Measurements from ENCODE around the gene KIF3C.
"Not testable (repeated sequence)": the region's sequence is repeated elsewhere in the genome, so short reads cannot be mapped to it uniquely, and the experiment has no call there.

Gene KIF3C

GRCh38 chr2:25982273-25982967 lies at the start of gene KIF3C:
Gene KIF3C (minus strand): TSS chr2:25982497. CDS start chr2:25981917, 580 bp downstream.
- peak; percentile 41 to 43 for DNase-seq (ENCODE audit: low read depth in 2 of 2)

- not testable (repeated sequence) for DNase-seq (ENCODE audit: low read depth in 2 of 2)
These were observed 45.8 kb upstream of the KIF3C start for GRCh38 chr2:26028083-26028482.

GRCh38 chr2:26025509-26025908 lies 43.2 kb upstream of the KIF3C start:
- DNase-seq (ENCODE audit: low read depth in 2 of 2), result no peak

- DNase-seq (ENCODE audit: low read depth in 2 of 2), result no peak
These were observed 42.0 kb upstream of the KIF3C start for GRCh38 chr2:26024260-26024659.

GRCh38 chr2:26020231-26020640 lies 37.9 kb upstream of the KIF3C start:
- no peak for DNase-seq (ENCODE audit: low read depth in 2 of 2)

GRCh38 chr2:26018184-26019055 lies 36.1 kb upstream of the KIF3C start:
- no peak for DNase-seq (ENCODE audit: low read depth in 2 of 2)

DNA sequence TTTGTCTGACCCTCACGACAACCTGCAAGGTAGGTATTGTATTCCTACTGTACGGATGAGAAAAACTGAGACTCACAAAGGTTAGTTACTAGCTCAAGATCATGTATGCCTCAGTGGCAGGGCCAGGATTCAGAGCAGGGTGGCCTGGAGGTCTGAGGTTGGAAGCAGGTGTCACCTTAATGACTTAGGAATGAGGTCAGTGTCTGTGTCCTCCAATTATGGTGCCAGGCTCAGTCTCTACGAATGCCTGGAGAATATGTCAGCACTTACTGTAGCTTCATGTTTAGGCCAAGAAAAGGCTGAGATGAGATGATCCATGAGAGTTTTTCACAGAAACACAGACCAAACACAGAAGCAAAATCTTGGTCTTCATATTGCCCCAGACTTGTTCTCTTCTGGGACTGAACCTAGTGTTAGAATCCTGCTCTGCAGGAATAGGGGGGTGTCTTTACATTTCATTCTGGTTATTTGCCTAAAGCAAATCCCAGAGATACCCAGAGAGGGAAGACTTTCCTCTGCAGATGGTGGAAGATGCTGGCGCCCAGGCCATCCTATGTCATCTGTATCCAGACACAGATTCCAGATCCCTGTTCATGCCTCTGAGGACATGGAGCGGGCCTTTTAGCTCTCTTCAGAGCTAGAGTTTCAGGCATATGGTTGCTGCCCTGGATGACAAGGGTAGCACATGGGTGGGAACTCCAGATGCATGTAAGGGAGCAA lies 35.3 kb upstream of the KIF3C start:
- no peak for DNase-seq (ENCODE audit: low read depth in 2 of 2)

- DNase-seq (ENCODE audit: low read depth in 2 of 2), result not testable (repeated sequence)
These were observed 34.4 kb upstream of the KIF3C start for GRCh38 chr2:26016706-26017045.

GRCh38 chr2:26016012-26016705 lies 33.9 kb upstream of the KIF3C start:
- DNase-seq (ENCODE audit: low read depth in 2 of 2), result no peak

- no peak for DNase-seq (ENCODE audit: low read depth in 2 of 2)
These were observed 31.4 kb upstream of the KIF3C start for GRCh38 chr2:26013668-26014067.

DNA sequence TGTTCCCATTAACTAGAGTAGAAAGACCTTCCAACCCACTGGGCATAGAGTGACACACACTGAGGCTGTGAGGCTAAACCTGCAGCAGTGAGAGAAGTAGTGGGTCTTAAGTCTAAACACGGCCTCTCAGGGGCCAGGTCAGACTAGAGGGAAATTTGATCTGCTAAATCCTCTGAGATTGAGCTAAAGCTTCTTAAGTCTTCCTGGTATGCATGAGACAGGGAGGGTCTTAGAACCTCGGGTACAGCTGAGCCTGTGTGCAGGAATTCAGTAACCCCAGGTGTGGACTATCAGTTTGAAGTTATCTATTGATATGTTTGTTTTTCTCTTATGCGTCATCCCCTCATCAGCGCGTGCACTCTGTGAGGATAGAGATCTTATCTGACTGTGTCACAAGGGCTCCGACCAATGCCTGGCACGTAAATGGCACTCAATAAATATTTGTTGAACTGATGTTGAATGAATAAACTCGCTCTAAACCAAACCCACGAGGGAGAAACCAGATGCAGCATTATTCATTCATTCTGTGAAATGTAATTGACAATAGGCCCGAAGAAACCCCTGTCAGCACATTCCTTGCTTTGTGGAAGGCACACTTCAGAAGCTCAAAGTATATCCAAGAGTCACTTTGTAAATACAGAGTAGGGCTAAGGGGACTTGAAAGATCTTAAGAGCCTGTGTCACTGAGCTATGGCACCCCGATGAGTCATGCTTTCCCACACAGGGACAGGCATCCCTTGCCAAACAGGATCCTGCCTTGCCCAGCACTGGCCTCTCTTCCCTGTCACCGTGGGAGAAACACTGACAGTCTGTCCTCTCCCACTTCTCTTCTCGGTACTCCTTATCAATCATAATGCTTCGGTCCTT lies 29.9 kb upstream of the KIF3C start:
- DNase-seq (ENCODE audit: low read depth in 2 of 2), result no peak

DNA sequence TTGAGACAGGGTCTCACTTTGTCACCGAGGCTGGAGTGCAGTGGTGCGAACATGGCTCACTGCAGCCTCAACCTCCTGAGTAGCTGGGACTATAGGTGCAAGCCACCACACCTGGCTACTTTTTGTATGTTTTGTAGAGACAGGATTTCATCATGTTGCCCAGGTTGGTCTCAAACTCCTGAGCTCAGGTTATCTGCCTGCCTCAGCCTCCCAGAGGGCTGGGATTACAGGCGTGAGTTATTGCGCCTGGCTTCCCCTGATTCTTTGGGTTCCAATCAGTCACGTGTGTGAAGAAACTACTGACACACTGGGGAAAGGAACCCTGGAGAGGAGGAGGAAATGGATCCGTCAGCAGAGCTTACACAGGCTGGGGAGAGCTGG lies 29.3 kb upstream of the KIF3C start:
- DNase-seq (ENCODE audit: low read depth in 2 of 2), result no peak

- DNase-seq (ENCODE audit: low read depth in 2 of 2), result no peak
These were observed 28.6 kb upstream of the KIF3C start for GRCh38 chr2:26010943-26011342.

DNA sequence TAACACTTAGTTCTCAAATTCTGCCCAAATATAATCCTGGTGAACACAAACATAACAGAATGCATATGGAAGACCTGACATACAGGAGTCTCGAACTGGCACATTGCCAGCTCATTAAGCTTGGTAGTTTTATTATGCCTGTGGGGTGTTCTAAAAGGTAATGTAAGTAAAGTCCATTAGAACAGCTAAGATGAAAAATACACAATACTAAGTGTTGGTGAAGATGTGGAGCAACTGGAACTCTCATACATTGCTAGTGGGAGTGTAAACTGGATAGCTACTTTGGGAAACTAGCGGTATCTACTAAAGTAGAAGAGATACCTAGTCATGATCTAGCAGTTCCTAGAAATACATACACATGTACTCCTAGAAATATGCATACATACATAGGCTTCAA lies 27.3 kb upstream of the KIF3C start:
- DNase-seq (ENCODE audit: low read depth in 2 of 2), result no peak

GRCh38 chr2:26008851-26009566 lies 26.7 kb upstream of the KIF3C start:
- no peak for DNase-seq (ENCODE audit: low read depth in 2 of 2)

DNA sequence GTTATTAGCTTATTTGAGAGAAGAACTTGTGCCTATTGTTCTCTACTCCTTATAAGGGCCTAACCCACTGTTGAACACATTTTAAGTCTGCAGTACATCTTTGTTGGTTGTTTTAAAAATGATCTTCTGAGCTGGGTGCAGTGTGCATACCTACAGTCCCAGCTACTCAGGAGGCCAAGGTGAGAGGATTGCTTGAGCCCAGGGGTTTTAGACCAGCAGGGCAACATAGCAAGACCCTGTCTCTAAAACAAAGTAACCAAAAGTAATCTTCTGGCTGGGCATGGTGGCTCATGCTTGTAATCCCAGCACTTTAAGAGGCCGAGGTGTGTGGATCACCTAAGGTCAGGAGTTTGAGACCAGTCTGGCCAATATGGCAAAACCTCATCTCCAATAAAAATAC lies 25.8 kb upstream of the KIF3C start:
- DNase-seq (ENCODE audit: low read depth in 2 of 2), result no peak

GRCh38 chr2:26002632-26003310 lies 20.5 kb upstream of the KIF3C start:
- no peak for DNase-seq (ENCODE audit: low read depth in 2 of 2)

GRCh38 chr2:26001743-26002351 lies 19.6 kb upstream of the KIF3C start:
- DNase-seq (ENCODE audit: low read depth in 2 of 2), result no peak

- no peak for DNase-seq (ENCODE audit: low read depth in 2 of 2)
These were observed 18.3 kb upstream of the KIF3C start for GRCh38 chr2:26000561-26001082.

Measured in stimulated activated CD8-positive, alpha-beta memory T cell treated with anti-CD3 and anti-CD28 coated beads, Interleukin-15, amount 100 ng/mL, for 4 hours (primary cell).